Keratinocyte (primary cell): ENCODE data around the gene ICE2.

ENCODE experiments used
- CTCF ChIP-seq, 3 experiments: IDR thresholded peaks in 1 of 3; conservative IDR thresholded peaks in 1 of 3; optimal IDR thresholded peaks in 1 of 3; 2 replicates in 2 of 3; 3 replicates in 1 of 3; pipeline versions ENCODE3 to v1.5.1; 2011; ENCODE audit warnings: low read length in 3 of 3, mild to moderate bottlenecking in 3 of 3, moderate library complexity in 2 of 3, control low read depth in 1 of 3, inconsistent platforms in 1 of 3; ENCODE audit not compliant: insufficient read depth in 2 of 3; ENCODE audit errors: extremely low read depth in 1 of 3
- EZH2 ChIP-seq: IDR thresholded peaks from one replicate; pipeline ENCODE4 v1.6.1; 2012; ENCODE audit warnings: inconsistent platforms, mild to moderate bottlenecking, low read length, moderate library complexity

DNA sequence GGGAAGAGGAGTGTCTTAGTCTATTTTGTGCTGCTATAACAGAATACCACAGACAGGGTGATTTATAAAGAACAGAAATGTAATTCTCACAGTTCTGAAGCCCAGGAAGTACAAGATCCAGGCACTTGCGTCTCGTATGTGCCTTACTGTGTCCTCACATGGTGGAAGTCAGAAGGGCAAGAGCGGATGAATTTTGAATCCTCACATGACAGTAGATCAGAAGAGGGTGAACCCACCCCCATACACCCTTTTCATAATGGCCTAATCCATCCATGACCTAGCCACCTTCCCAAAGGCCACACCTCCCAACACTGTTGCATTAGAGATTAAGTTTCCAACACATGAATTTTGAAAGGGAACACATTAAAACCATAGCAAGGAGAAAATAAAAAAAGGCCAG is 62.5 kb downstream of the ICE2 start:
- no peak for TF ChIP-seq CTCF (optimal IDR thresholded peaks at IDR 0.05 in 1 of 3, IDR thresholded peaks at IDR 0.05 in 1 of 3, conservative IDR thresholded peaks at IDR 0.05 in 1 of 3; ENCODE audit: extremely low read depth in 1 of 3, insufficient read depth in 2 of 3, low read length in 3 of 3)
- no peak for TF ChIP-seq EZH2
